GM10248 (cell line): ENCODE data around the gene PRSS38.

Source experiments
- CTCF ChIA-PET: fragments of 300-600 bp; sonication (Branson Sonifier 250); formaldehyde crosslinking; extraction: SDS; loops from one replicate; lab custom pipeline; 2021; ENCODE audit warnings: antibody characterized with exemption; lab: Yijun Ruan, JAX
- POLR2A ChIA-PET: fragments of 350-650 bp; sonication (Branson Sonifier 250); formaldehyde crosslinking; extraction: SDS; loops from one replicate; lab custom pipeline; 2020; ENCODE audit warnings: antibody characterized with exemption; lab: Yijun Ruan, JAX
- DNase-seq: peaks from one replicate; pipeline ENCODE4 v3.0.0; 2012; ENCODE audit errors: extremely low spot score
- TF ChIP-seq, protein P1 (sequence below): IDR thresholded peaks from 2 replicates; pipeline ENCODE4 v1.5.1; 2012; ENCODE audit warnings: mild to moderate bottlenecking, low read depth; ENCODE audit errors: extremely low read depth, missing control alignments, control extremely low read depth

The PRSS38 gene

DNA sequence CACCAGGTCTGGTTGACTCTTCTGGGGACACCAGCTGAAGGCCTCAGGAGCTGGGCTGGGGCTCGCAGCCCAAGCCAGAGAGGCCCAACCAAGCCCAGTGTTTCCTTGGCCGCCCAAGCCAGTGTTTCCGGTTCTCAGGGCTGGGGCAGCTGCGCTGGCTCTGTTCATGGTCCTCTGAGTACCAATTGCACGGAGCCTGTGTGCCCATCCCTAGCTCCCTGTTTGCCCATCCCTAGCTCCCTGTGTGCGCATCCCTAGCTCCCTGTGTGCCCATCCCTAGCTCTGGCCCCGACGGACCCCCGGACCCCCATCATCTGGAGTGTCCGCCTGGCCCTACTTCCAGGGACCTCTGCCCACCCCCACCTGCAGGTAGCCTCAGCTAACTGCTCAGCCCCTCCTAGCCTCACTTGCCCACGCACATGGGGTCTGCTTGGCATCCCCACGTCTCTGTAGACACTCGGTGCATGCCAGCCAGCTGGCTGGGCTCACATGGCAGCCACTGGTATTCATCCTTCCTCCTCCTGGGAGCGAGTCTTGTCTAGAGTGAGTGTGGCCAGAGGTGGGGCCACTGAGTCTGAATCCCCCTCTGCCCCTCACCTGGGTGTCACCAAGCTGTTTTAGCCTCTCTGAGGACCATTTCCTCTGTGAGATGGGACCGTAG lies 68.3 kb downstream of the PRSS38 start:
- ChIA-PET CTCF (no interaction called here), POLR2A (no interaction called here)
- TF ChIP-seq, protein P1, sequence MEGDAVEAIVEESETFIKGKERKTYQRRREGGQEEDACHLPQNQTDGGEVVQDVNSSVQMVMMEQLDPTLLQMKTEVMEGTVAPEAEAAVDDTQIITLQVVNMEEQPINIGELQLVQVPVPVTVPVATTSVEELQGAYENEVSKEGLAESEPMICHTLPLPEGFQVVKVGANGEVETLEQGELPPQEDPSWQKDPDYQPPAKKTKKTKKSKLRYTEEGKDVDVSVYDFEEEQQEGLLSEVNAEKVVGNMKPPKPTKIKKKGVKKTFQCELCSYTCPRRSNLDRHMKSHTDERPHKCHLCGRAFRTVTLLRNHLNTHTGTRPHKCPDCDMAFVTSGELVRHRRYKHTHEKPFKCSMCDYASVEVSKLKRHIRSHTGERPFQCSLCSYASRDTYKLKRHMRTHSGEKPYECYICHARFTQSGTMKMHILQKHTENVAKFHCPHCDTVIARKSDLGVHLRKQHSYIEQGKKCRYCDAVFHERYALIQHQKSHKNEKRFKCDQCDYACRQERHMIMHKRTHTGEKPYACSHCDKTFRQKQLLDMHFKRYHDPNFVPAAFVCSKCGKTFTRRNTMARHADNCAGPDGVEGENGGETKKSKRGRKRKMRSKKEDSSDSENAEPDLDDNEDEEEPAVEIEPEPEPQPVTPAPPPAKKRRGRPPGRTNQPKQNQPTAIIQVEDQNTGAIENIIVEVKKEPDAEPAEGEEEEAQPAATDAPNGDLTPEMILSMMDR: no peak
- no peak for DNase-seq

DNA sequence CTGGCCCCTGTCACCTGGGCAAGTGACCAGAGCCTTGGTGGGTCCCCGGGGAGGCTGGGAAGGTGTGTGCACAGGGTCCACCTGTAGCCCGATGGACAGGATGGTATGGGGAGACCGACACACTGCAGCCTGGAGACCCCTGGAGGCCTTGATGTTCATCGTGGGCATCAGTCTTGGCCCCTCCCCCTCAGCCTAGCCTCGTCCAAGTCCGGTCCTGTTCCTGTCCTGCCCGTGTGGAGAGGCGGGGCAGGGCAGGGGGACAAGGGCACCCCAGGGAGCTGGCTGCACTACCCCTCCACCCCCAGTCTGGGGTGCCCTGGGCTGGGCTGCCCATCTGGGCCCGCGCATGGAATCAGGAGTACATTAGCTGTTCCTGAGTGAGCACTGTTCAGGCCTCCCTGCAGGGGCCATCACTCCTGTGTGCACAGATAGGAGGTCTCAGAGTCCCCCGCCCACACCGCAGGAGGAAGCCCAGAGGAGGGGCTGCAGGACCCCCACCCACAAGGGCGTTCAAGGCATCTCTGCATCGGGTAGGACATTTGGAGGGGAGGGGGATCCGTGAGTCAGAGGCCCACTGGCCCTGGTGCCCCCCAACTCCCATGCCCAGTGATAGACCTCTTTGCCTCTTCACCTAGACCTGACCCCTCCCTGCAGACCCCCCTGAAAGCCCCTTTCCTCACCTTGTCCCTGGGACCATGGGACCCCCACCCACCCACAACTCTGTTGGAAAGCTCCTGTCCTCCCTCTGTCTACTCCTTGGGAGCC lies 69.1 kb downstream of the PRSS38 start:
- no peak for DNase-seq
- ChIA-PET CTCF (no interaction called here), POLR2A (no interaction called here)
- TF ChIP-seq, protein P1: no peak

- ChIA-PET POLR2A (no interaction called here), CTCF (no interaction called here)
- TF ChIP-seq, protein P1: no peak
- DNase-seq: no peak
Measured at GRCh38 chr1:227885135-227885647, 69.7 kb downstream of the PRSS38 start.

DNA sequence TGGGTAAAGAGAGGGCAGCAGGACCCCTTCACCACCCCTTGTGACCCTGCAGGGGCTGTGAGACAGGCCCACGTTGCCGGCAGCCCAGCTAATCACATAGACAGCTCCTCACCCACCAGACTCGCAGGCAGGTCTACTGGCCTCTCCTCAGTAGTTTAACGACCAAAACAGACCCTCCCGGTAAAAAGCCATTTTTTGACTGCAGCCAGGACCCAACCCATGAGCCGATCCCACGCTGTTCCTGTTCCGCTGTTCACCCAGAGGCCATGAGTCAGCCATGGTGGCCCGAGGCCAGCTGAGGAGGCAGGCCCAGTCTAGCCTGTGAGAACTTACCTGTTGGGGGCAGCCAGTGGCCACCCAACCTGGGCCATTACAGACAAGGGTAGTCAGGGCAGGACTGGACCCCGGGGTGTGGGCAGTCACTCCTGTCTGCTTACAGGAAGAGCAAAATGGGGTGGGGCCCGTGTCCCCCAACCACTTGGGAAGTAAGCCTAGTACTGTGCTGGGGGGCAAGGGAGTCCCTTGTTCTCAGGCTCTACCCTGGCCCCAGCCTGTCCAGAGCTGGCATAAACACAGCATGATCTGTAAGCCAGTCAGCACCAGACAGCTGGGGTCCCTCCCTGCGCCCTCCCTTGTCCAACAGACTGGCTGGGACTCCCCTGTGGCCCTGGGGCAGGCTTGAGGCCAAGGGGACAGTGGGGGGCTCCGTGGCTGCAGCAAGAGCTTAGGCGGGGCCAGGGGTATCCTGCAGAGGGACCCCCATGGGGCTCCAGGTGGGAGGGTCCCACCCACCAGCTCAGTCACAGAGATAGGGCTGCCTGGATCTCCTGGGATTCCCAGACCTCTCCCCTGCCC lies 70.4 kb downstream of the PRSS38 start:
- TF ChIP-seq, protein P1: no peak
- POLR2A ChIA-PET: no interaction called here
- no peak for DNase-seq
- CTCF ChIA-PET: no interaction called here

DNA sequence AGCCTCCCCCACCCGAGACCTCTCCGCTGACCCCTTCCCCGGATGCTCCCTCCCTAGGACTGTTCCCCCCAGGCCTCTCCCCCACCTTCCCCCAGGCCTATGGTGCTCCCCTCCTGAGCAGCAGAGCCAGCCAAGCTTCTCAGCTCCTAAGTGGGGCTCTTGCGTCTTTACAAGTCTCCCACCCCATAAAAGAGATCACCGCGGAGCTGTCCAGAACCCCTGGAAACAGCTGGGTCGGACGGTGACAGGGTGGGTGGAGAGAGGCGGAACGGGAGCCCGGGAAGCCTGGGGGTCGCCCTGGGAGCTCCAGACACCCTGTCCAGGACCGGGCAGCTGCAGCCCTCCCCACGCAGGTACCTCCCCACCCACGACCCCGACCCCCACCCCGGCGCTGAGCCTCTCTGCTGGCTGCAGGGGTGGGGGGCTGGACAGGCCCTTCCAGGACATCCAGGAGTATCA lies 71.1 kb downstream of the PRSS38 start:
- no peak for DNase-seq
- CTCF ChIA-PET: no interaction called here
- POLR2A ChIA-PET: no interaction called here
- TF ChIP-seq, protein P1: no peak
